ENCODE measurements around the gene NKAPD1. TPM values are rescaled to one million over a fixed set of nuclear protein-coding genes. Genes with fewer than 3 reads are reported as not detected.
"Not testable (repeated sequence)": the region's sequence is repeated elsewhere in the genome, so short reads cannot be mapped to it uniquely, and the experiment has no call there.

NKAPD1 gene
- total and polyA plus RNA-seq, 10 of the 15 experiments (the other 5 are each of a cell fraction or from before 2014, with no cell fraction given), result 9.6 to 43.3 (median 19.2) TPM

GRCh38 chr11:112044961-112045360, 29.1 kb upstream of the NKAPD1 start:
- DNase-seq (ENCODE audit: low read depth, low spot score) (no peak), FAIRE-seq (no peak), ATAC-seq (no peak)
- Histone ChIP-seq H3K9me3 (replicated peaks; ENCODE audit: control insufficient read depth, insufficient read depth, low read length) (no peaks in the 10 kb centered on the region; the same call in 2 of the 3 replicates), H3K4me1 (ENCODE audit: control insufficient read depth, insufficient read depth, low read length) (peaks cover 19% of the 10 kb centered on the region), H3K79me2 (ENCODE audit: control insufficient read depth, insufficient read depth, low read length) (peaks cover 3% of the 10 kb centered on the region), H4K20me1 (ENCODE audit: control insufficient read depth, insufficient read depth) (no peaks in the 10 kb centered on the region), H3K27ac (ENCODE audit: control insufficient read depth, insufficient read depth) (no peak overlapping the region), H3K9ac (ENCODE audit: control insufficient read depth, insufficient read depth, low read length) (no peak overlapping the region), H3K36me3 (ENCODE audit: control insufficient read depth in 2 of 2, insufficient read depth in 2 of 2, low read length in 1 of 2) (peaks cover 0 to 10% of the 10 kb centered on the region in 2 experiments; a peak in 3 of 4 replicates), H3K27me3 (replicated peaks in 1 of 2; ENCODE audit: control insufficient read depth in 2 of 2, insufficient read depth in 2 of 2, low read length in 1 of 2) (no peaks in the 10 kb centered on the region), H3K4me2 (ENCODE audit: control insufficient read depth, insufficient read depth) (no peak overlapping the region), H2AFZ (ENCODE audit: control insufficient read depth, low read depth, low read length) (no peak overlapping the region), H3K4me3 (no peak overlapping the region)
- no TSS peak for BruUV-seq (replicated peaks)
- intact Hi-C loops (cut with micrococcal nuclease; ENCODE audit: unreplicated experiment), result no loop called here
- in situ Hi-C loops (cut with MboI), result no loop called here
- RAD21 ChIA-PET (ENCODE audit: unreplicated experiment), result no interaction called here
- POLR2A ChIA-PET, result no interaction called here
- no peak for TF ChIP-seq SUPT20H (IDR thresholded peaks at IDR 0.05; ENCODE audit: borderline replicate concordance, control insufficient read depth, low read depth, low read length)
- TF ChIP-seq RCOR1 (conservative IDR thresholded peaks at IDR 0.05; ENCODE audit: low read depth, low read length), result no peak
- TF ChIP-seq RELB (IDR thresholded peaks at IDR 0.05; ENCODE audit: low read depth), result no peak
- TF ChIP-seq MTA3 (IDR thresholded peaks at IDR 0.05; ENCODE audit: borderline replicate concordance, low read length), result no peak
- TF ChIP-seq PKNOX1 (IDR thresholded peaks at IDR 0.05), result no peak
- no peak for TF ChIP-seq HDAC6 (IDR thresholded peaks at IDR 0.05; ENCODE audit: unreplicated experiment)
- no peak for TF ChIP-seq MTA2 (IDR thresholded peaks at IDR 0.05; ENCODE audit: low read depth)
- TF ChIP-seq ATF7 (IDR thresholded peaks at IDR 0.05; ENCODE audit: low read depth), result no peak
- no peak for TF ChIP-seq SMAD5 (IDR thresholded peaks at IDR 0.05; ENCODE audit: low read depth)
- 100% methylated on average over 4 of the region's 4 CpGs for WGBS (ENCODE audit: insufficient coverage, insufficient replicate concordance, low lambda C conversion rate, missing lambda C conversion rate)
- CTCF ChIA-PET, result interaction anchor here (1.4 kb wide), 1 partner anchor 14 kb away, joined by 3 read pairs; no protein-coding TSS in a partner anchor
- SMC1A ChIA-PET (ENCODE audit: uncharacterized antibody, unreplicated experiment), result no interaction called here

- FAIRE-seq, result not testable (repeated sequence)
Measured at GRCh38 chr11:112046647-112047046, 27.5 kb upstream of the NKAPD1 start.

More at GRCh38 chr11:112046647-112047046, 27.5 kb upstream of the NKAPD1 start:
- H3K27me3 ChIP-seq (replicated peaks in 1 of 2; ENCODE audit: control insufficient read depth in 2 of 2, insufficient read depth in 2 of 2, low read length in 1 of 2); intact Hi-C loops (cut with micrococcal nuclease; ENCODE audit: unreplicated experiment); H3K79me2 ChIP-seq (ENCODE audit: control insufficient read depth, insufficient read depth, low read length); H4K20me1 ChIP-seq (ENCODE audit: control insufficient read depth, insufficient read depth); H3K4me3 ChIP-seq; DNase-seq (ENCODE audit: low read depth, low spot score); H2AFZ ChIP-seq (ENCODE audit: control insufficient read depth, low read depth, low read length); H3K4me2 ChIP-seq (ENCODE audit: control insufficient read depth, insufficient read depth); H3K9ac ChIP-seq (ENCODE audit: control insufficient read depth, insufficient read depth, low read length); RAD21 ChIA-PET (ENCODE audit: unreplicated experiment); POLR2A ChIA-PET; SMC1A ChIA-PET (ENCODE audit: uncharacterized antibody, unreplicated experiment); BruUV-seq (replicated peaks); CTCF ChIA-PET; in situ Hi-C loops (cut with MboI); H3K27ac ChIP-seq (ENCODE audit: control insufficient read depth, insufficient read depth); H3K9me3 ChIP-seq (replicated peaks; ENCODE audit: control insufficient read depth, insufficient read depth, low read length); ATAC-seq: not testable (repeated sequence)
- H3K36me3 ChIP-seq (ENCODE audit: control insufficient read depth in 2 of 2, insufficient read depth in 2 of 2, low read length in 1 of 2), result peaks cover 0 to 13% of the 10 kb centered on the region in 2 experiments; a peak in 3 of 4 replicates
- peaks cover 29% of the 10 kb centered on the region for H3K4me1 ChIP-seq (ENCODE audit: control insufficient read depth, insufficient read depth, low read length)
- 100% methylated on average over 1 of the region's 2 CpGs for WGBS (ENCODE audit: insufficient coverage, insufficient replicate concordance, low lambda C conversion rate, missing lambda C conversion rate)

Measured in GM12878 (cell line).